GM18861 (cell line): ENCODE data around the gene PDE4B.
"Not testable (repeated sequence)": the region's sequence is repeated elsewhere in the genome, so short reads cannot be mapped to it uniquely, and the experiment has no call there.

ENCODE experiments used
- ATAC-seq: cut with Tn5 transposase; IDR thresholded peaks from one replicate; pipeline ENCODE4 v1.9.1; 2021; ENCODE audit not compliant: unreplicated experiment

The PDE4B gene

DNA sequence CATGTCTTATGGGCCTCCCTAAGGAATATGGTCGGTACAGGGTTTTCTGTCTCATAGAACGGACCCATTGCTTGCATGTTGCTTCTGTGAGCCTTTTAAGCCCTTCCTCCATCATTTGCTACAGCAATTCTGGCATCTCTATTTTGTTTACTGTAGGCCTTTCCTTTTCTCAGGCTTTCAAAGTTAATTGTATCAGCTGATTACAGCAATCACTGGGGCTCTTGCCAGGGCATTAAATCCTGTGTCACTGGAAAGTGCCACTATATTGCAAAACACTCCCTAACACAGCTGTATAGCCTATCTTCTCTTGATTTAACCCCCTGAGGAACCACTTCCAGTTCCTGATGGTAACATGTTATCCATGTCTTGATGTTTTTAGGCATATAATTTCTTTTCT is 156.5 kb downstream of the PDE4B start:
- ATAC-seq: no peak

DNA sequence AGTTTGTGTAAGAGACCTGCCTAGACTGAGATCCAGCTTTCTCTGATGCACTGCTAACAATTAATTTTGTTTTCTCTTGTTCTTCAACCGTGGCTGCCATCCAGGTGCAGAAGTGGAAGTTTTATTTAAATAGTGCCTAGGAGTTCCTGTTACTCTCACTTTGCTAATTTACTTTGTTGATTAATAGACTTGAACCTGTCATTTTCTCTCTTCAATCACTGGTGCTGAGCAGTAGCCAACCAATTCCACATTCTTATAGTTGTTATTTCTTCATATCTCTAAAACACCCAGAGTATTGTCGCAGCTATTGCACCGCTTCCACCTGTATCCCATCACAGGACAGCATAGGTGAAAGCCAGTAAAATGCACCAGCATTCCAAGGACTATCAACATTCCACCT is 157.2 kb downstream of the PDE4B start:
- ATAC-seq: no peak

DNA sequence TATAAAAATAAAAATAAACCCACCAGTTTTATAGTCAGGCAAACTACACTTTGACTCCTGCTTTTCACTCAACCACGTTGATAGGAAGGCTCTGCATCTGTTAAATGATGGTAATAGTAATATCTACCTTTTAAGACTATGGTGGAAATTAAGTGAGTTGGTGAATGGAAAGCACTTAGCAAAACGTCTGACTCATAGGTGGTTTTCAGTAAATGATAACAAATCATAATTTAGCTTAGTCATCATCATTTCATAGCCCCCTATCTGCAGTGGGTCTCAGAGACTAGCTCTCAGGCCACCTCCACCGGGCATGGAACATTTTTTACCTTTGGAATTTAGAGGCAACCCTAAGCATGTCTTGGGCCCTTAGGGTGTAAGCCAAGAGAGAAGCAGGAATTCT is 160.0 kb downstream of the PDE4B start:
- no peak for ATAC-seq

DNA sequence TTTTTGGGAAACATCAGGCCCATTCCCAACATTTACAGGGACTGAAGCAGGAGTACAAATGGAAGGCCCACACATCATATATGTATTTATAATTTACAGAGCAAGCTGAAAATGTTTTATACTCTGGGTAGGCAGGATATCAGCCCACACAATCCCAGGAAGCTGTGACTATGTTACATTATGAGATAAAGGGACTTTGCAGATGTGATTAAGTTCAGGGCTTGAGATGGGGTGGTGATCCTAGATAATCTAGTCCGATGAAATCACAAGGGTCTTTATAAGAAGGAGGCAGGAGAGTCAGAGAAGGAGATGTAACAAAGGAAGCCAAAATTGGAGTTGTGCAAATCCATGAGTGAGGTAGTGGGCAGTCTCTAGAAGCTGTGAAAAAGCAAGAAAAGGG is 160.5 kb downstream of the PDE4B start:
- ATAC-seq: no peak

DNA sequence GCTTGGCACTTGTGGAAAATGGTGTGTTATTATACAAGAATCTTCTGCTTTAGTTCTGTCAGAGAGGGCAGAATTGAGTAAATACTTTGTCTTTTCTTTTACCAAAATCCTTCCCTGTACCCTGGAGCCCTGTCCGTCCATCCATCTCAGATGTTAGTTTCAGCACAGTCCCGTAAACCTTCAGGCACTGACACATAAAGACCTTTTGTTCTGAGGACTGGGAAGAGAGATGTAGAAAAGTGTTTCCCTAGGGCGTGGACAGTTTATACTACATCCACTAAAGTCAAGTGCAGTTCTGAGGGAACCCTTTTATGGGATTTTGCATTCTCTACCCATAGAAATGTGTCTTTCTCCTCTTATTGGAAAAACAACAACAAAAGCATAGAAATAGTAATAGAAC is 162.4 kb downstream of the PDE4B start:
- ATAC-seq: no peak

DNA sequence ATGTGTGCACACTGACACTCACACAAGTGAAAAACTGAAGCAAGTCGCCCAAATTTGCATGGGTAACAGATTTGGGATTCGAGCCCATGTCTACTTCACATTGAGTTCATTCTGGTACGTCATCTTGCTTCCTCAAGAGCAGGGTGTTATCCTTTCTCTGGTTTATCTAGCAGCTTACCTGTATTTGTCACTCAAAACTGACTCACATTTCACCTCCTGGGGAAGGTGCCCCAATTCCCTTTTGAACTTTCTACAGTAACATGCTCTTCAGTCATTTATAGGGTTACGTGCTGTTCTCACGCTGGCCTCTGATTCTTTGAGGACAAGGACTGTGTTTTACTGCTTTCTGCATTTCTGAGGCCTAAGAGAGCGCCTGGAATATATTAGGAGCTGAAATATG is 162.8 kb downstream of the PDE4B start:
- ATAC-seq: no peak

DNA sequence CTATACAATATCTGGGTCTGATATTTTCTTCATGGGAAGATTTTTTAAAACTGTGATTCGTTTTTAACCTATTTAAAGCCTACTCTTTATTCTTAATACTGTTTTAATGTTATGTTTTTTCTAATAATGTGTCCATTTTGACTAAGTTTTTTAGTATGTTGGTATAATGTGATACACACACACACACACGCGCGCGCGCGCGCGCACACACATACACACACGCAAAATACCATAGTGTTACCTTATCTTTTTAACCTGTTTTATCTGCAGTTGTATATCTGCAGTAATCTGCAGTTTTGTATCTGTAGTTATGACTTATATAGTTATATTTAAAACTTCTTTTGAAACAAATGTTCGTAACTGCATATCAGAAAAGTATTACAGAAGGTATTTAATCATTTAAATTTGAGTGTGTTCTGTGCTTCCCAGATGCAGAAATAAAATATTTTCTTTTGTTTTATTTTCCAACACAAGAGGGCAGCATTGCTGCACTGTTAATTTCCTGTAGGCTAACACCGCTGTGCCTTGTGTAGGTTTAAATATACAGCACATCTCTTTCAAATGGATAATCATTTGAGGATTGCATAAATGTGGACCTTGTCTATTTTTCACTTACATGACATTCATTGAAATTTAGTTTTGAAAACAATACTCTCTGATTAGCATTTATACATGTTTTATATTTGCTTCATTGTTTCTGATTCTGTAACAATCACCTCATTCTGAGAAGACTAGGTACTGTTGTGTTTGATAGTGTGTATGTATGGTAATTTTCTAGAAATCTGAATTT is 166.1 kb downstream of the PDE4B start:
- ATAC-seq: peak; percentile 83

DNA sequence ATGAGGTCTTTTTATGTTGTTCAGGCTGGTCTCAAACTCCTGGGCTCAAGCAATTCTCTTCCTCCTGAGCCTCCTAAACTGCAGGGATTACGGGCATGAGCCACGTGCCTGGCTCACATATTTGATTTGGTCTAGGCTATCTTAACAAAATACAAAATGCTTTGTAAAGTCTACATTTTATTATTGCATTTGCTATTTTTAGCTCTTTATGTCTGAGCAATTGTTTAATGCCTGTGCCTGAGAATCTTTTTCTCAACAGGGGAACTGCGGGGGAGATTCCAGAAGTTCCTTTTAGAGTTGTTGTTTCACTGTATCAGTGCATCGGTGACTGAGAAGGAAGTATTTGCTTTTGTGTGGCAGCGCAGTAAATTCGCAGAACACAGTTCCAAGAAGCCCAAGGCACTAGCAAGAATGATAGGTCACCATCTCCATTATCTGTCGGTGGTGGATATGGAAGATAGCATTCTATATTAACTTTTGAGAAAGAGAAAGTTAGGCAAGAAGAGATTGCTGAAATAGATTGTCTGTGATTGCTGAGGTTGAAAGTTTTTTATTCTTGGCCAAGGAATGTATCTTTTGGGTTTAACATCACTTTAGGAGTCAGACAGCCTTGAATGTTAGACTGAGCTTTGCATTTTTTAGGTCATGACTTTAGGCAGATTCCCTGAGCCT is 167.3 kb downstream of the PDE4B start:
- ATAC-seq: no peak

DNA sequence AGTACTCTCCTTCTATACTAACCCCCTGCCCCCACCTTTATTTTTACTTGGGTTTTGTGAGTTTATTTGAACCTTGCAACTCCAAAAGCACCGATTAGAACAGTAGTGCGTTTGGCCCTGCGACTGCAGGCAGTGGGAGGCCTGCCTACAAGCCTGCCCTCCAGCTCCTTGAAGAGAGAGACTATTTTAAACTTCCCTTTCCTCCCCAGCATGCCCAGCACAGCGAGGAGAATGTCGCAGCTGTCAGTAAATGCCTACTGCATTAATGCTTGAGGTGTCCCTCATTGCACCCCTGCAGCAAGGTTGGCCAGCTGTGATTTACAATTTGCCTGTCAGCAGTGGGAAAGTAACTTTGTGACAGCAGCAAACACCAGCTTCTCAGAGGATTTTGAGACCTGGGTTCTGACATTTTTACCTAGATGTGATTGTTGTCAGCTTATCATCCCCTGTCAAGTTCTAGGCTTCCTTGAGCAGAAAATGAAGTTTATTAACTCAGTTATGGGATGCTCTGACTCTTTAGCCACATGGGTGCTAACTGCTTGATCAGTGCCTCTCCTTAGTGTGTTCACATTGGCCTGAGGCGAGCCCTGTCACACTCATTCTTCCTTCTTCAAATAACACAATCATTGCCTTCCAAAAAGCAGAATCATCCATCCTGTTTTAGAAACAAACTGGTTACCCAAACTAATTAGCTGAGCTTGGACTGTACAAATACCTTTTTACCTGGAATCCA is 170.6 kb downstream of the PDE4B start:
- no peak for ATAC-seq

DNA sequence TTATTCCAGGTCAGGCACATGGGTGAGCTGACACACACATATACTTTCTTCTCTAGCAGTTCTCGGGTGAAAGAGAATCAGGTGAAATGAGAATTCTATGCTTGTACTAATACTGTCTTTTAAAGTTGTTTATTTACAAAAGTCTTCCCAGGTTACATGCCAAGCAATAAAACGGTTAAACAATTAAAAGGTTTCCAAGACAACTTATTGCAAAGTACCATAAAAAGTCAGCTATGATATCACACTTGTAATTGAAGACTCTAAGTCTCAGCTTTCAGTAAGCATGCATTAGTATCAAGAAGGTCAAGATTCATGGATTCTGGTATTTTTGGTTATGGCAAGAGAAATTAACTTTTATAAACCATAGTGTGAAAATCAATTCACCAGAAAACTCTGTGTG is 171.4 kb downstream of the PDE4B start:
- ATAC-seq: no peak

DNA sequence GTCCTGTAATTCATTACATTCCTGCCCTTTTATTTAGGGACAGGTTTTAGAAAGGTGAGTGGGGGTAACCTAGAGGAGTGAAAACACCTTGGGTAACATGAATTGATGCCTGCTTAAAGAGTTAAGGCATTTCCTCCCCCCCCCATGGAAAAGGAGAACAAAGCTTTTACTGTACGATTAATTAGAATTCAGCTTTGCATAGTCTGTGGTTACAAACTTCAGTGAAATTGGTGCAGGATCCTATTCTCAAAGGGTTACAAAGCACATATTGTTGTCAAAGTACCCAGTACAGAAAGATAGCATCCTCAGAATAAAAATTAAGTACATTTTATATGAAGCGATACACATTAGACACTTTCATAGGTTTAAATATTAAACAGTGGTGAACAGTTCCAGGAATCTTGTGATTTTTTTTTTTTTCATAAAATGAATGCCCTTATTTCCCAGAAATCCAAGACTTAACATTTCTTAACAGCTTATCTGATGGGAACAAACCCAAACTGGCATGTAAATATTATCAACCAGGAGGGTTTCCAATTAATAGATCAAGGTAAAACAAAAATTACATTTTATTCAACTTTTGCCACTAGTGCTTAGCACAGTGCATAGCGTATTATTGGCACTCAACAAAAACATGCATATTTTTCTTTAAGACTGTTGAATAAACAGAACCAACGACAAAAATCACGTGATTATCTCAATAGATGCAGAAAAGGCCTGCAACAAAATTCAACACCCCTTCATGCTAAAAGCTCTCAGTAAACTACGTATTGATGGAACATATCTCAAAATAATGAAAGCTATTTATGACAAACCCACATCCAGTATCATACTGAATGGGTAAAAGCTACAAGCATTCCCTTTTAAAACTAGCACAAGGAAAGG is 172.7 kb downstream of the PDE4B start:
- ATAC-seq: no peak

DNA sequence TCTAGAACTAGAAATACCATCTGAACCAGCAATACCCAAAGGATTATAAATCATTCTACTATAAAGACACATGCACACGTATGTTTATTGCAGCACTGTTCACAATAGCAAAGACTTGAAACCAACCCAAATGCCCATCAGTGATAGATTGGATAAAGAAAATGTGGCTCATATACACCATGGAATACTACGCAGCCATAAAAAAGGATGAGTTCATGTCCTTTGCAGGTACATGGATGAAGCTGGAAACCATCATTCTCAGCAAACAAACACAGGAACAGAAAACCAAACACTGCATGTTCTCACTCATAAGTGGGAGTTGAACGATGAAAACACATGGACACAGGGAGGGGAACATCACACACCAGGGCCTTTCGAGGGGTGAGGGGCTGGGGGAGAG is 174.8 kb downstream of the PDE4B start:
- not testable (repeated sequence) for ATAC-seq

DNA sequence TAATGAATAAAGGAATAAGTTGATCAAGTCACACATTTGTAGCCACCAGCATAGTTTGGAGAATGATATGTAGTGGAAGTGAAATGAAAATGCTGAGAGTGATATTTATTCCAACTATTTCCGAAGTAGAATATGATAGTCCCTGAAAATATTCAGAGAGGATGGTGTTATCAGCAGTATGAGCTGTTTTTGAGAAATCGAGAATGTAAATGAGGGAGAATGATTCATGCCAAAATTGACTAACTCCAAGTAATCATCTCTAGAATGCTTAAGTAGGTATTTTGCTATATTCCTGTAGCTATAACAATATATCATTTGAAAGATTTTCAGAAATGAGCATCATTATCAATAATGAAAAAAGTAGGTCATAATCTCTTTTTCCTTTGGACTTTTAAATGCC is 178.9 kb downstream of the PDE4B start:
- no peak for ATAC-seq

DNA sequence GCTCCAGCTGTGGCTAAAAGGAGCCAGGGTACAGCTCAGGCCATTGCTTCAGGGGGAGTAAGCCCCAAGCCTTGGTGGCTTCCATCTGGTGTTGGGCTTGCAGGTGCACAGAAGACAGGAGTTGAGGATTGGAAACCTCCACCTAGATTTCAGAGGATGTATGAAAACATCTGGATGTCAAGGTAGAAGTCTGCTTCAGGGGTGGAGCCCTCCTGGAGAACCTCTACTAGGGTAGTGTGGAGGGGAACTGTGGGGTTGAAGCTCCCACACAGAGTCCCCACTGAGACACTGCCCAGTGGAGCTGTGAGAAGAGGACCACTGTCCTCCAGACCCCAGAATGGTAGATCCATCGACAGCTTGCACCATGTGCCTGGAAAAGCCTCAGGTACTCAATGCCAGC is 183.0 kb downstream of the PDE4B start:
- ATAC-seq: no peak

DNA sequence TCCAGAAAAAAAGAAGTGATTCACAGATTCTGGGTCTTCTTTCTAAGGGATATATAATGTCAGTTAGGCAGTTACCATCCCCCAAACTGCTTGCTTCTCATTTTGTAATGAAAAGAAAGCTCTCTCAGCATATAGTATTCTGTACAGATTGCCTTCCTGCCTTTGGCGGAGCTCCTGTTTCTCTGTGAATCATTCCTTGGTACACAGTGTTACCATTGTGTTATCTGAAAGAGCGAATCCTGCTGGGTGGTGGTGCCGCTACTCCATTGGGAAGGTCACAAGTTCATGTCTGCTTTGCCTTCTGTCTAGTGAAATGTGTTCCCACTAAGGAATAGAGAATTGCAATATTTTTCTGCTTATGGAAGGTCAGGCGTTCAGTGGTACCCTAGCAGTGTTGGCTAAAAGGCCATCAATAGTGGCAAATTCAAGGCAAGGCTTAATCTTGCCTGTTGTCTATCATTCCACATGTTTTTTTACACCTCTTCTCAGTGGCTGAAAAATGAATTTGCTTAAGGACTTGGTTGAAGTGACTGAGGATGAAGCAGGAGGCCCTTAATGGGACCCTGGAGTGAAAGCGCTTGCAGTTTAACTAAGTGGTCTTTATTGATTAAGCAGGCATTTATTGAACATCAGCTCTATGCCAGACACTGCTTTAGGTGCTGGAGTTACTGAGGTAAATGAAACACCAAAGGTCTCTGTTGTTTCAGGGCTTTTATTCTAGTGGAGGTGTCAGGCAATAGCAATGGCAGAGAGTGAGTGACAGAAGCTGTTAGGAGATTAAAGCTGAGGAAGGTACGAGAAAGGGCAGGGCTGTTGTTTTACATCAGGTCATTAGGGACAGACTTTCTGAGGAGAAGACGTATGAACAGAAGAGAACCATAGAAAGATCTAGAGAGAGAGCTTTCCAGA is 186.7 kb downstream of the PDE4B start:
- no peak for ATAC-seq

DNA sequence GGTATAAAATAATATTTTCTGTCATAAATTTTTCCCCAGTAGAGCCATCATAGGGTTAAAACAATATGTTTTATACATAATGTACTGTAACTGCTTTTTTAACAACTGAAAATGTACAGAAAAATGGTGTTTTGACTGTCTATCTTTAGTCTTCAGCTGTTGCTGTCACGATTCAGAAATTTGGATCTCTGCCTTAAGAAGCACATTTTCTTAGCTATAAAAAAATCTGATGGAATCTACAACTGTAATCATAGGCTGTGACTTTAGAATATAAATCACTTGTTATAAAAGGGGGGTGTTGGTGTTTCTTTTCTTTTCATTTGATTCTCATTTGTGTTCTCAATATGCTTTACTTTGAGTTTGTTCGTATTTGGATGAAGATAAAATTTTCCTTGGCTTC is 187.5 kb downstream of the PDE4B start:
- no peak for ATAC-seq

DNA sequence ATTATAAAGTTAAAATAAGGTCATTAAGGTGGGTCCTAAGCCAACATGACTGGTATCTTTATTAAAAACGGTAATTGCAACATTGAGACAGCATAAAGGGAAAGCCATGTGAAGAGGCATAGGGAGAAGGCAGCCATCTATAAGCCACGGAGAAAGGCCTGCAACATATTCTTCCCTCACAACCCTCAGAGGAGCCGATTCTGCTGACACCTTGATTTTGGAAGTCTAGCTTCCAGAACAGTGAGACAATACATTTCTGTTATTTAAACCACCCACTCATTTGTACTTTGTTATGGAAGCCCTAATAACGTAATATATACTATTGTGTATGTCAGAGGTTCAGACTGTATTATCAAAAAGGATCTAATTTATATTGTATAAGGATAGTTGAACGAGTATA is 190.8 kb downstream of the PDE4B start:
- ATAC-seq: no peak

DNA sequence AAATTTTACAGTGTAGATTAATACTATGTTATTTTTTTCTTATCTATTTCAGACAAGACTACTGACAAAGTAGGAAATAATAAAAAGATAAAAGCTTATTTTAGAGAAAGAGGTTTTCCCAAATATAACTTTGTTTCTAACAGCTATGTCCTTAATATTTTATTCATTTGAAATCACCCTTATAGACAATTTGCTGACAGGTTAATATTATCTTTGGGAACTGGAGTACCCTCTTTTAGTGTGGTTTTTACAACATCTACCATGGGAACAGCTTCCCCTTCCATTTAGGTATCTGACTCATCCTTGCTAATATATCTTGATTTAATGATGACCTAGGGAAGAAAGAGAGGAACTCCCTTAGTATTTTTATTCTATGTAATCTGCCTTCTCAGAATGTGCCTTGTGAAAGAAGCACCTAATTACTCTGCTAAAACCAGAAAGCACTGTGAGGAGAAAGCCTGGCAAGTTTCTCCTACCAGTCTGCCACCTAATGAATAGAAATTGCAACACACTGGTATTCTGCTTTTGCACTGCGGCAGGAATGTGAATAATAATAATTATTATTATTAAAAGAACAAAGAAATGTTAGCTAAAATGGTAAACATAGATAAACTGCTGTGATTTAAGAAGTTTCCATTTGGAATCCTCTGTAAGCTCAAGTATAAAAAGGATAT is 192.8 kb downstream of the PDE4B start:
- no peak for ATAC-seq

DNA sequence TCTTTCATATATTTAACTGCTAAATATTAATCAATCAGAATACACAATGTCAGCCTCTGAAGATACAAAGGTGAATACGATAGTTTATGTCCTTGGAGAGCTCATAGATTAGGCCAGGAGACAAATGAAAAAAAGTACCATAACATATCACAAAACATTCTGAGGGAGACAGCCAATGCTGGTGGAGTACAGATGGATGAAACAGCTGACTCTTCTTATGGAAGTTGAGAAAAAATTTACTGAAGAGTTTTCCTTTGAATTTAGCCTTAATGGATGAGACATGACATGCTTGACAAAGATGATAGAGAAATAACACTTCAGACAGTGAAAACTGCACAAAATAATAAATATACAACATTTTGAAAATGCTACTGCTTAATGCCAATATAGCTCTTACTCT is 193.5 kb downstream of the PDE4B start:
- ATAC-seq: no peak

DNA sequence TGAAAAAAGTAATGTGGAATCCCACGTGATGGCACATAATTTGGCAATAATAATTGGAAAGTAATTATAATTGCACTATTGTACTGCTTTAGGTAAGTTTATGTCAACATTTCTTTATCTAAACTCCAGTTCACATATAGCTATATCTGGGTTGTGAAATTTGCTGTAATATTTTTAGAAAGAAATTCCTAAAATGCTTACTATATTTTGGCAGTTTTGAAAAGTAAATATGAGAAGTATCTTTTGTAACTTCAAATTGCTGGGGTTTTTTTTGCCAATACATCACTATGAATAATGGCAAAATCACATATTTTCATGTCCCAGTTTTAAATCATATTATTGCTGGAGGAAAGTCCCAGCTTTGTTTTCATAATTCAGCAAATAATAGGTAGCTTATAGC is 197.5 kb downstream of the PDE4B start:
- ATAC-seq: no peak
